Measurements from ENCODE around the gene TOR1AIP2.

DNA sequence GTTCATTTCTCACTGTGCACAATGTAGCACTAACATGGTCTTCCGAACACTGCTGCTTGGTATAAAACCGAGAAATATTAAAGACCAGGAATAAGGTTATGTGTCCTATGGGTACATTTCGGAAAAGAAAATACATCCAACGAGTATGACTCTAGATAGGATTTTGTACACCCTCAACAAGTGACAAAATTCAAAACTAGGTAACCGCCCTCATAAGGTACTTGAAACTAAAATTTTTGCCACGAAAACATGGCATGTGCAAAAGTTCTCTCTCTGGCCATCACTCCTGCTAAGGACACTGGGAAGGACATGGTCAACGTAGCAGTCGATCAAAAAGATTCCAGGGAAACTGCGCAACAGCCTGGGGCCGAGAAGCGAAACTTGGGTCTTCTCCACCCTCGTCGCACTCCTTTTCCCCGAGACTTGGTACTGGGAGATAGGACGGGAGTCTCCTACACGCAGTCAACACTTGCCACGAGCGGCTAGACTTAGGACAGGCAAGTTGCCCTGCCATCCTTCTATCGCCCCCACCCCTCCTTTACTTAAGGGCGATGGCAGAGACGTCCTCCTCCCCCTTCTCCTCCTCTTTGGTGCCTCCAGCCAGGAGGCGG, 4.1 kb upstream of the TOR1AIP2 start:
- TF ChIP-seq, protein P1, sequence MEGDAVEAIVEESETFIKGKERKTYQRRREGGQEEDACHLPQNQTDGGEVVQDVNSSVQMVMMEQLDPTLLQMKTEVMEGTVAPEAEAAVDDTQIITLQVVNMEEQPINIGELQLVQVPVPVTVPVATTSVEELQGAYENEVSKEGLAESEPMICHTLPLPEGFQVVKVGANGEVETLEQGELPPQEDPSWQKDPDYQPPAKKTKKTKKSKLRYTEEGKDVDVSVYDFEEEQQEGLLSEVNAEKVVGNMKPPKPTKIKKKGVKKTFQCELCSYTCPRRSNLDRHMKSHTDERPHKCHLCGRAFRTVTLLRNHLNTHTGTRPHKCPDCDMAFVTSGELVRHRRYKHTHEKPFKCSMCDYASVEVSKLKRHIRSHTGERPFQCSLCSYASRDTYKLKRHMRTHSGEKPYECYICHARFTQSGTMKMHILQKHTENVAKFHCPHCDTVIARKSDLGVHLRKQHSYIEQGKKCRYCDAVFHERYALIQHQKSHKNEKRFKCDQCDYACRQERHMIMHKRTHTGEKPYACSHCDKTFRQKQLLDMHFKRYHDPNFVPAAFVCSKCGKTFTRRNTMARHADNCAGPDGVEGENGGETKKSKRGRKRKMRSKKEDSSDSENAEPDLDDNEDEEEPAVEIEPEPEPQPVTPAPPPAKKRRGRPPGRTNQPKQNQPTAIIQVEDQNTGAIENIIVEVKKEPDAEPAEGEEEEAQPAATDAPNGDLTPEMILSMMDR (IDR thresholded peaks at IDR 0.05; ENCODE audit: low read depth, low read length) = no peak
- TF ChIP-seq POLR2A (IDR thresholded peaks at IDR 0.05; ENCODE audit: extremely low read depth, insufficient read length) (no peak), MYC (IDR thresholded peaks at IDR 0.05; ENCODE audit: low read depth, low read length) (no peak)
- TF ChIP-seq, protein P2, sequence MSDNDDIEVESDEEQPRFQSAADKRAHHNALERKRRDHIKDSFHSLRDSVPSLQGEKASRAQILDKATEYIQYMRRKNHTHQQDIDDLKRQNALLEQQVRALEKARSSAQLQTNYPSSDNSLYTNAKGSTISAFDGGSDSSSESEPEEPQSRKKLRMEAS (IDR thresholded peaks at IDR 0.05; ENCODE audit: low read depth, low read length) = no peak
